Endothelial cell of umbilical vein (primary cell): ENCODE measurements around the gene GRK5. TPM values are rescaled to one million over a fixed set of nuclear protein-coding genes. Genes with fewer than 3 reads are reported as not detected.

Experiments used
- BruUV-seq: library from RNA; stranded (reverse); fragments of 400-500 nt; replicated peaks from 2 replicates; lab custom pipeline; 2021; lab: Mats Ljungman, UMichigan
- CTCF ChIA-PET: fragments of 300-600, 350-600 bp; sonication (Branson Sonifier 250); formaldehyde crosslinking; loops from one replicate; lab custom pipeline; 2021; ENCODE audit warnings: antibody characterized with exemption, inconsistent platforms; lab: Charles Lee
- POLR2A ChIA-PET: fragments of 300-600, 350-600 bp; sonication (Branson Sonifier 250); formaldehyde crosslinking; loops from one replicate; lab custom pipeline; 2021; ENCODE audit warnings: antibody characterized with exemption, inconsistent platforms; lab: Charles Lee
- DNase-seq: peaks from one replicate; pipeline ENCODE4 v3.0.0-alpha.2; 2011; ENCODE audit warnings: low read depth, low spot score
- FAIRE-seq: peaks from 2 replicates; lab custom pipeline; 2011; peaks lifted over from hg19 to GRCh38; lab: Jason Lieb, UNC
- H2AFZ ChIP-seq: 2 replicates; pipeline ENCODE4 v1.6.0; 2012; ENCODE audit warnings: low read depth, low read length, control low read depth, inconsistent platforms
- H3K27ac ChIP-seq: 2 replicates; pipeline ENCODE4 v1.5.1; 2011; ENCODE audit warnings: low read depth, mild to moderate bottlenecking, control low read depth, low read length, moderate library complexity; ENCODE audit not compliant: insufficient read depth
- H3K27me3 ChIP-seq, 2 experiments: 2 replicates each; pipeline versions ENCODE4 v1.6.0 to v1.6.1; 2011; ENCODE audit warnings: low read length in 2 of 2, mixed read lengths in 1 of 2; ENCODE audit not compliant: control insufficient read depth in 2 of 2, insufficient read depth in 2 of 2
- H3K36me3 ChIP-seq, 2 experiments: 2 replicates in 1 of 2; 3 replicates in 1 of 2; pipeline ENCODE4 v1.5.1; 2011; ENCODE audit warnings: low read length in 2 of 2, mild to moderate bottlenecking in 1 of 2, moderate library complexity in 1 of 2; ENCODE audit not compliant: control insufficient read depth in 2 of 2, insufficient read depth in 2 of 2; ENCODE audit errors: extremely low read depth in 1 of 2
- H3K4me1 ChIP-seq: 3 replicates; pipeline ENCODE4 v1.5.1; 2011; ENCODE audit warnings: mild to moderate bottlenecking, low read length; ENCODE audit not compliant: control insufficient read depth, insufficient read depth; ENCODE audit errors: extremely low read depth
- H3K4me2 ChIP-seq: 2 replicates; pipeline ENCODE4 v1.6.1; 2011; ENCODE audit warnings: low read length, control low read depth, mixed read lengths; ENCODE audit not compliant: insufficient read depth
- H3K4me3 ChIP-seq, 3 experiments: fragments of 200-600 bp in 1 of 3; sonication (generic), shearing (Covaris generic) in 1 of 3; replicated peaks in 1 of 3; 2 replicates each; pipeline ENCODE4 v1.5.1; 2011 to 2016; ENCODE audit warnings: control low read depth in 3 of 3, low read length in 3 of 3, mild to moderate bottlenecking in 2 of 3, inconsistent platforms in 1 of 3, low read depth in 1 of 3, moderate library complexity in 1 of 3; ENCODE audit not compliant: insufficient read depth in 1 of 3
- H3K79me2 ChIP-seq: 2 replicates; pipeline ENCODE4 v1.6.0; 2012; ENCODE audit warnings: low read length, inconsistent platforms; ENCODE audit not compliant: control insufficient read depth, insufficient read depth
- H3K9ac ChIP-seq: replicated peaks from 2 replicates; pipeline ENCODE3; 2011; ENCODE audit warnings: low read length, control low read depth; ENCODE audit not compliant: insufficient read depth; ENCODE audit errors: extremely low read depth
- H3K9me1 ChIP-seq: replicated peaks from 3 replicates; pipeline ENCODE4 v1.6.0; 2011; ENCODE audit warnings: mild to moderate bottlenecking, low read length; ENCODE audit not compliant: control insufficient read depth, insufficient read depth; ENCODE audit errors: extremely low read depth
- H3K9me3 ChIP-seq: replicated peaks from 2 replicates; pipeline ENCODE4 v1.5.1; 2012; ENCODE audit warnings: low read length, inconsistent platforms; ENCODE audit not compliant: control insufficient read depth, insufficient read depth
- H4K20me1 ChIP-seq: replicated peaks from 2 replicates; pipeline ENCODE3; 2011; ENCODE audit warnings: mild to moderate bottlenecking, low read length; ENCODE audit not compliant: control insufficient read depth, insufficient read depth; ENCODE audit errors: extremely low read depth
- CTCF ChIP-seq, 2 donors: IDR thresholded peaks; 1 replicate in 1 of 2; 2 replicates in 1 of 2; pipeline ENCODE4 v1.5.1; 2011; ENCODE audit warnings: low read length in 2 of 2, mild to moderate bottlenecking in 2 of 2, moderate library complexity in 2 of 2, control low read depth in 1 of 2, inconsistent platforms in 1 of 2, low read depth in 1 of 2; ENCODE audit not compliant: insufficient read depth in 1 of 2; ENCODE audit errors: extremely low read depth in 1 of 2
- EZH2 ChIP-seq: IDR thresholded peaks from 2 replicates; pipeline ENCODE4 v1.6.1; 2012; ENCODE audit warnings: borderline replicate concordance, low read depth, mild to moderate bottlenecking, moderate library complexity, low read length, inconsistent platforms; ENCODE audit not compliant: severe bottlenecking
- FOS ChIP-seq: IDR thresholded peaks from 2 replicates; pipeline ENCODE4 v1.6.1; 2011; ENCODE audit warnings: mild to moderate bottlenecking, low read length, moderate library complexity, borderline replicate concordance; ENCODE audit not compliant: insufficient read depth
- GATA2 ChIP-seq: IDR thresholded peaks from 2 replicates; pipeline ENCODE4 v1.7.0; 2011; ENCODE audit warnings: low read depth, mild to moderate bottlenecking, moderate library complexity, mixed read lengths, low read length; ENCODE audit not compliant: insufficient read length, insufficient read depth
- JUN ChIP-seq: IDR thresholded peaks from 2 replicates; pipeline ENCODE4 v1.6.1; 2011; ENCODE audit warnings: borderline replicate concordance, low read depth; ENCODE audit not compliant: insufficient read length, insufficient read depth
- MYC ChIP-seq: IDR thresholded peaks from one replicate; pipeline ENCODE4 v1.6.1; 2011; ENCODE audit warnings: mild to moderate bottlenecking, low read depth, low read length
- POLR2A ChIP-seq: IDR thresholded peaks from 2 replicates; pipeline ENCODE4 v1.6.1; 2012; ENCODE audit warnings: low read depth, mild to moderate bottlenecking, control low read depth, low read length
- POLR2AphosphoS5 ChIP-seq: IDR thresholded peaks from 2 replicates; pipeline ENCODE4 v1.6.1; 2012; ENCODE audit warnings: low read depth, mild to moderate bottlenecking, control low read depth, low read length, moderate library complexity; ENCODE audit not compliant: insufficient read depth
- dilution Hi-C: fragments of 300-500 bp; cut with MboI; formaldehyde crosslinking; loops from one replicate; pipeline ENCODE4 v1.15.0; 2019; ENCODE audit warnings: low sequenced_read_pairs; ENCODE audit not compliant: extremely low pct_ligation_motif_present
- intact Hi-C: fragments of 100-400 bp; cut with micrococcal nuclease; formaldehyde crosslinking; loops from one replicate; pipeline ENCODE4 v1.10.0; 2022
- polyA plus RNA-seq, 4 experiments: library from polyadenylated mRNA; depleted of rRNA in 3 of 4; stranded (reverse) in 3 of 4; unstranded in 1 of 4; fragments of >200 nt; gene quantifications; 2 replicates each; pipeline versions ENCODE4 v1.2.1 to v1.2.3, GENCODE V29; 2011 to 2012; ENCODE audit warnings: missing spikeins in 1 of 4
- total RNA-seq: library from RNA; stranded (reverse); gene quantifications from 2 replicates; pipeline ENCODE4 v1.2.3, GENCODE V29; 2021
- TF ChIP-seq, protein P1 (sequence below): IDR thresholded peaks from 2 replicates; pipeline ENCODE4 v1.6.1; 2011; ENCODE audit not compliant: insufficient read depth, insufficient read length

Gene GRK5
- total and polyA plus RNA-seq, 2 donors (not counting 3 experiments of a cell fraction or from before 2014, with no cell fraction given), result 13.1 to 29.5 TPM

DNA sequence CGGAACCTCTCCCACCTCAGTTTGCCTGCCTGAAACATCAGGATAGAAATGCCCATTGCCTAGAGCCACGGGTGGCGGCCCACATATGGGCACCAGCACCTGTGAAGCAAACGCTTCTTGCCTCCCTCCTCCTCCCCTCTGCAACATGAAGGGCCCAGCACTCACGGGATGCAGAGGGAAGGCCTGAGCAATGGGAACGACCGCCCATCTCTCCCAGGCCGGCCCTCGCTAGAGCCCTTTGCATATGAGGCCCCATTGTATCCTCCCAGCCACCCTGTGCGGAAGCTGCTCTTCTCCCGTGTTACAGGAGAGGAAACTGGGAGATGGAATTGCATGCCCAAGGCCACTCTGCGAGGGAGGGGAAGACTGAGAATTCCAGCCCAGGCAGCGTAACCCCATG is 246.9 kb downstream of the GRK5 start:
- ChIA-PET POLR2A (no interaction called here), CTCF (interaction anchor here (1.3 kb wide), 1 partner anchor 9 kb away, joined by 7 read pairs; no protein-coding TSS in a partner anchor)
- Histone ChIP-seq H3K9ac (no peak overlapping the region), H3K79me2 (no peaks in the 10 kb centered on the region), H3K27ac (no peak overlapping the region), H3K36me3 (peaks cover 0 to 4% of the 10 kb centered on the region in 2 experiments), H2AFZ (no peak overlapping the region), H3K4me1 (no peaks in the 10 kb centered on the region), H3K9me1 (no peaks in the 10 kb centered on the region), H3K27me3 (no peaks in the 10 kb centered on the region), H3K4me2 (no peak overlapping the region), H4K20me1 (no peaks in the 10 kb centered on the region), H3K9me3 (no peaks in the 10 kb centered on the region), H3K4me3 (no peak overlapping the region)
- TF ChIP-seq, protein P1, sequence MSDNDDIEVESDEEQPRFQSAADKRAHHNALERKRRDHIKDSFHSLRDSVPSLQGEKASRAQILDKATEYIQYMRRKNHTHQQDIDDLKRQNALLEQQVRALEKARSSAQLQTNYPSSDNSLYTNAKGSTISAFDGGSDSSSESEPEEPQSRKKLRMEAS, result no peak
- TF ChIP-seq GATA2, result no peak
- no peak for TF ChIP-seq POLR2A
- TF ChIP-seq CTCF (IDR thresholded peaks at IDR 0.05; ENCODE audit: extremely low read depth in 1 of 2, insufficient read depth in 1 of 2, low read depth in 1 of 2, low read length in 2 of 2), result no peak
- no peak for TF ChIP-seq EZH2
- no peak for TF ChIP-seq FOS
- TF ChIP-seq JUN, result no peak
- no peak for TF ChIP-seq POLR2AphosphoS5
- no peak for TF ChIP-seq MYC
- dilution Hi-C loops (no loop called here), intact Hi-C loops (no loop called here)
- no TSS peak for BruUV-seq
- no peak for DNase-seq
- no peak for FAIRE-seq
